ENCODE measurements around the gene NHLRC4. TPM values are rescaled to one million over a fixed set of nuclear protein-coding genes. Genes with fewer than 3 reads are reported as not detected.

Gene NHLRC4
- total RNA-seq, 1 experiment from 2014 or later, result 3.7 TPM

DNA sequence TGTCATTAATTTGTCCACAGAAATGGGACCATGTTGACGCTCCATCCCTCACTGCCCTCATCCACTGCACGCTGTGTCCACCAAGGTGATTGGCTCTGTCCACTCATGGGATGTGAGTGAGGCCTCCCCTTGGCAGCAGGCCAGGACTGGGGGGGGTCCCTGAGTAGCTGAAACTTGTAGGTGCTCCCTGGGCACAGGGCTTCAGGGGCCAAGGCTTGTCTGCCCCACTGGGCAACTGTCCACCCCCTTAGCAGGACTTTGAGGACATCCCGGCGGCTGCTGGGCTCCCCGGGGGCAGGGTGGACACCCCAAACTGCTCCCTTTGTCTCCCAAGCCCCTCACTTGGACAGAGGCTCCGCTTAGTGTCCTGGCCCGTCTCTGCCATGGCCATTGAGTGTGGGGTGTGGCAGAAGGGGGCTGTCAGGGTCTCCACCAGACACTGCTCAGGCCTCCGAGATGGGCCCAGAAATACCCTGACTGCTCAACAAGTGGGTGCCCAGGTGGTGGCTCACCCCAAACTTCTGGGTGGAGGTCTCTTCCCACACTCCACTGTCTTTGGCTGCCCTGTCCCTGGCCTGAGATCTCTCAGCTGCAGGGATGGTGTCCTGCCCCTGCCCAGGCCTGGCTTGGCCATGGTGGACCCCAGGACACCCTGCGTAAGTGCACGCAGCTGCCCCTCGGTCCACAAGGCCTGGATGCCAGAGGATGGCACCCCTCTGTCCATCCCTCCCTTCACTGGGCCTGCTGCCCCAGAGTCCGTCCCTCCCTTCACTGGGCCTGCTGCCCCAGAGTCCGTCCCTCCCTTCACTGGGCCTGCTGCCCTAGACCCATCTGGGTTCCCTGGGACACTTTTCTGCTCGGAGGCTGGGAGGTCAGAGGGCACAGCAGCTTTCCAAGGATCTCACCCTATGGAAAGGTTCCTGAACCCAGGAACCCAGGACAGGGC lies 20.1 kb downstream of the NHLRC4 start:
- Histone ChIP-seq H3K36me3 (ENCODE audit: insufficient read depth, low read length) (no peaks in the 10 kb centered on the region), H4K20me1 (ENCODE audit: insufficient read depth, low read depth, low read length) (peaks cover 20% of the 10 kb centered on the region), H3K9me2 (replicated peaks; ENCODE audit: insufficient read depth, low read length) (no peaks in the 10 kb centered on the region), H2AFZ (ENCODE audit: low read length) (no peak overlapping the region), H3K9ac (ENCODE audit: low read length) (peak overlapping the region; percentile 95), H3K27me3 (ENCODE audit: low read length) (no peaks in the 10 kb centered on the region), H3K4me1 (ENCODE audit: low read length) (peaks cover 36% of the 10 kb centered on the region), H3K27ac (ENCODE audit: low read length) (no peak overlapping the region), H3K4me3 (ENCODE audit: low read length) (peak overlapping the region; percentile 85; the same call in 1 of the 2 replicates), H3K9me3 (ENCODE audit: low read length) (no peaks in the 10 kb centered on the region), H3K4me2 (ENCODE audit: low read depth, low read length, poor library complexity, severe bottlenecking) (peak overlapping the region; percentile 72), H3K79me2 (ENCODE audit: low read length) (peaks cover 6% of the 10 kb centered on the region; the same call in 1 of the 2 replicates)
- no peak for DNase-seq

DNA sequence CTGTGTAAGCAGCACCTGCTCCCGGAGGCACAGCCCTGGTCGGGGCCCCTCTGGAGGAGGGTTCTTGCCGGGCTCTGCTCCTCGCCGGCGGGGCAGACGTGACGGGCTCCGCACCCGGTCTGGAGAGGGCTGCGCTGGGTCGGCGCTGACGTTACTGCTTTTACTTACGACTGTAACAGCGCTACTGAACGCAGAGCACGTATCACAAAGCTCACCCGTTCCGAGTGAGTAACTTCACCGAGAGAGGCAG lies 21.8 kb downstream of the NHLRC4 start:
- Histone ChIP-seq H3K27ac (ENCODE audit: low read length) (peak overlapping the region; percentile 88), H3K4me1 (ENCODE audit: low read length) (peaks cover 44% of the 10 kb centered on the region), H3K9me3 (ENCODE audit: low read length) (no peaks in the 10 kb centered on the region), H4K20me1 (ENCODE audit: insufficient read depth, low read depth, low read length) (peaks cover 37% of the 10 kb centered on the region), H3K4me2 (ENCODE audit: low read depth, low read length, poor library complexity, severe bottlenecking) (peak overlapping the region; percentile 72), H3K9ac (ENCODE audit: low read length) (peak overlapping the region; percentile 95), H3K9me2 (replicated peaks; ENCODE audit: insufficient read depth, low read length) (no peaks in the 10 kb centered on the region), H3K4me3 (ENCODE audit: low read length) (peak overlapping the region; percentile 85), H3K27me3 (ENCODE audit: low read length) (no peaks in the 10 kb centered on the region), H3K36me3 (ENCODE audit: insufficient read depth, low read length) (no peaks in the 10 kb centered on the region), H2AFZ (ENCODE audit: low read length) (peak overlapping the region; percentile 23; the same call in 1 of the 2 replicates), H3K79me2 (ENCODE audit: low read length) (peaks cover 6% of the 10 kb centered on the region; the same call in 1 of the 2 replicates)
- DNase-seq, result peak; percentile 88

GRCh38 chr16:588889-589657 lies 22.3 kb downstream of the NHLRC4 start:
- H3K27me3 ChIP-seq (ENCODE audit: low read length), result no peaks in the 10 kb centered on the region
- H2AFZ ChIP-seq (ENCODE audit: low read length), result peak overlapping the region; percentile 97
- no peaks in the 10 kb centered on the region for H3K9me3 ChIP-seq (ENCODE audit: low read length)
- H3K36me3 ChIP-seq (ENCODE audit: insufficient read depth, low read length), result no peaks in the 10 kb centered on the region
- peaks cover 42% of the 10 kb centered on the region for H4K20me1 ChIP-seq (ENCODE audit: insufficient read depth, low read depth, low read length)
- no peaks in the 10 kb centered on the region for H3K9me2 ChIP-seq (replicated peaks; ENCODE audit: insufficient read depth, low read length)
- H3K4me1 ChIP-seq (ENCODE audit: low read length), result peaks cover 45% of the 10 kb centered on the region
- peak overlapping the region; percentile 72 for H3K4me2 ChIP-seq (ENCODE audit: low read depth, low read length, poor library complexity, severe bottlenecking)
- H3K79me2 ChIP-seq (ENCODE audit: low read length), result peaks cover 11% of the 10 kb centered on the region; the same call in 1 of the 2 replicates
- DNase-seq, result peak; percentile 98
- peak overlapping the region; percentile 95 for H3K9ac ChIP-seq (ENCODE audit: low read length)
- H3K4me3 ChIP-seq (ENCODE audit: low read length), result peak overlapping the region; percentile 85
- H3K27ac ChIP-seq (ENCODE audit: low read length), result peak overlapping the region; percentile 88

- Histone ChIP-seq H3K79me2 (ENCODE audit: low read length) (peaks cover 15% of the 10 kb centered on the region; the same call in 1 of the 2 replicates), H3K9ac (ENCODE audit: low read length) (peak within 1 kb of the TSS; percentile 95), H3K9me2 (replicated peaks; ENCODE audit: insufficient read depth, low read length) (no peaks in the 10 kb centered on the region), H3K27ac (ENCODE audit: low read length) (peak within 1 kb of the TSS; percentile 88), H3K4me3 (ENCODE audit: low read length) (peak within 1 kb of the TSS; percentile 86), H4K20me1 (ENCODE audit: insufficient read depth, low read depth, low read length) (peaks cover 46% of the 10 kb centered on the region), H3K27me3 (ENCODE audit: low read length) (no peaks in the 10 kb centered on the region), H2AFZ (ENCODE audit: low read length) (peak within 1 kb of the TSS; percentile 97), H3K9me3 (ENCODE audit: low read length) (no peaks in the 10 kb centered on the region), H3K4me1 (ENCODE audit: low read length) (peaks cover 45% of the 10 kb centered on the region), H3K36me3 (ENCODE audit: insufficient read depth, low read length) (no peaks in the 10 kb centered on the region), H3K4me2 (ENCODE audit: low read depth, low read length, poor library complexity, severe bottlenecking) (peak within 1 kb of the TSS; percentile 88)
- peak; percentile 99 for DNase-seq
Observed at GRCh38 chr16:589658-590187, 22.9 kb downstream of the NHLRC4 start, which contains the start of gene RAB40C. Gene RAB40C (plus strand): TSS chr16:590066. CDS start chr16:590292, 226 bp downstream.

DNA sequence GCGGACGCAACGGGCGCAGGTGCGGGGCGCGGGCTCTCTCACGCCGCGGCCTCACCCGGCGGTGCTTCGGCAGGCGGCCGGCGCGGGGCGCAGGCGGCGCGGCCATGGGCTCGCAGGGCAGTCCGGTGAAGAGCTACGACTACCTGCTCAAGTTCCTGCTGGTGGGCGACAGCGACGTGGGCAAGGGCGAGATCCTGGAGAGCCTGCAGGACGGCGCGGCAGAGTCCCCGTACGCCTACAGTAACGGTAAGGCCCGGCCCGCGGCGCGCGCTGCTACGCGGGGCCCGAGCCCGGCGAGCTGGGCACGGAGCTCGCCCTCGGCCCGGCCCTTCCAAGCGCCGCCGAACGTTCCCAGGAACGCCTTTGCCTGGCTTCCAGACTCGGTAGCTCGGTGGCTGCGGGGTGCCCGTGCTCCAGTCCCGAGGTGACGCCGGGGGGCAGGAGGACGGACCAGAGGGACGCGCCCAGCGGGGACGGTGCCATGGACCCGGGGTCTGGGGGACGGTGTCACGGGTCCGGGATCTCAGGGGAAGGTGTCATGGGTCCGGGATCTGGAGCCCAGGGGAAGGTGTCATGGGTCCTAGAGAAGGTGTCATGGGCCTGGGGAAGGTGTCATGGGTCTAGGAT lies 23.5 kb downstream of the NHLRC4 start:
- no peak overlapping the region; the same call in 1 of the 2 replicates for H2AFZ ChIP-seq (ENCODE audit: low read length)
- no peaks in the 10 kb centered on the region for H3K27me3 ChIP-seq (ENCODE audit: low read length)
- H3K4me1 ChIP-seq (ENCODE audit: low read length), result peaks cover 45% of the 10 kb centered on the region
- H4K20me1 ChIP-seq (ENCODE audit: insufficient read depth, low read depth, low read length), result peaks cover 46% of the 10 kb centered on the region
- H3K27ac ChIP-seq (ENCODE audit: low read length), result no peak overlapping the region
- H3K4me2 ChIP-seq (ENCODE audit: low read depth, low read length, poor library complexity, severe bottlenecking), result peak overlapping the region; percentile 88
- H3K9me2 ChIP-seq (replicated peaks; ENCODE audit: insufficient read depth, low read length), result no peaks in the 10 kb centered on the region
- no peaks in the 10 kb centered on the region for H3K9me3 ChIP-seq (ENCODE audit: low read length)
- DNase-seq, result no peak
- peak overlapping the region; percentile 88 for H3K9ac ChIP-seq (ENCODE audit: low read length)
- H3K4me3 ChIP-seq (ENCODE audit: low read length), result peak overlapping the region; percentile 86
- H3K79me2 ChIP-seq (ENCODE audit: low read length), result peaks cover 15% of the 10 kb centered on the region; the same call in 1 of the 2 replicates
- no peaks in the 10 kb centered on the region for H3K36me3 ChIP-seq (ENCODE audit: insufficient read depth, low read length)

DNA sequence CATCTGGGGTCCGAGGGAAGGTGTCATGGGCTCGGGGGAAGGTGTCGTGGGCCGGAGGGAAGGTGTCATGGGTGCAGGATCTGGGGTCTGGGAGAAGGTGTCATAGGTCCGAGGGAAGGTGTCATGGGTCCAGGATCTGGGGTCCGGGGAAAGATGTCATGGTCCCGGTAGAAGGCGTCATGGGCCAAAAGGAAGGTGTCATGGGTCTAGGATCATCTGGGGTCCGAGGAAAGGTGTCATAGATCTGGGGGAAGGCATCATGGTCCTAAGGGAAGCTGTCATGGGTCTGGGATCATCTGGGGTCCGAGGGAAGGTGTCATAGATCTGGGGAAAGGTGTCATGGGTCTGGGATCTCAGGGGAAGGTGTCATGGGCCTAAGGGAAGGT lies 24.0 kb downstream of the NHLRC4 start:
- Histone ChIP-seq H3K4me3 (ENCODE audit: low read length) (peak overlapping the region; percentile 86), H3K4me1 (ENCODE audit: low read length) (peaks cover 45% of the 10 kb centered on the region), H3K36me3 (ENCODE audit: insufficient read depth, low read length) (no peaks in the 10 kb centered on the region), H3K9ac (ENCODE audit: low read length) (peak overlapping the region; percentile 88), H3K4me2 (ENCODE audit: low read depth, low read length, poor library complexity, severe bottlenecking) (peak overlapping the region; percentile 88), H3K79me2 (ENCODE audit: low read length) (peaks cover 16% of the 10 kb centered on the region), H4K20me1 (ENCODE audit: insufficient read depth, low read depth, low read length) (peaks cover 46% of the 10 kb centered on the region), H3K9me3 (ENCODE audit: low read length) (no peaks in the 10 kb centered on the region), H3K27ac (ENCODE audit: low read length) (no peak overlapping the region), H3K27me3 (ENCODE audit: low read length) (no peaks in the 10 kb centered on the region), H3K9me2 (replicated peaks; ENCODE audit: insufficient read depth, low read length) (no peaks in the 10 kb centered on the region), H2AFZ (ENCODE audit: low read length) (no peak overlapping the region)
- no peak for DNase-seq

- peaks cover 45% of the 10 kb centered on the region for H3K4me1 ChIP-seq (ENCODE audit: low read length)
- H3K9me3 ChIP-seq (ENCODE audit: low read length), result no peaks in the 10 kb centered on the region
- no peak for DNase-seq
- H3K79me2 ChIP-seq (ENCODE audit: low read length), result peaks cover 20% of the 10 kb centered on the region
- H3K4me2 ChIP-seq (ENCODE audit: low read depth, low read length, poor library complexity, severe bottlenecking), result peak overlapping the region; percentile 88
- H3K9me2 ChIP-seq (replicated peaks; ENCODE audit: insufficient read depth, low read length), result no peaks in the 10 kb centered on the region
- no peaks in the 10 kb centered on the region for H3K27me3 ChIP-seq (ENCODE audit: low read length)
- H3K9ac ChIP-seq (ENCODE audit: low read length), result no peak overlapping the region
- peaks cover 46% of the 10 kb centered on the region for H4K20me1 ChIP-seq (ENCODE audit: insufficient read depth, low read depth, low read length)
- no peak overlapping the region for H3K27ac ChIP-seq (ENCODE audit: low read length)
- no peaks in the 10 kb centered on the region for H3K36me3 ChIP-seq (ENCODE audit: insufficient read depth, low read length)
- H2AFZ ChIP-seq (ENCODE audit: low read length), result no peak overlapping the region
- H3K4me3 ChIP-seq (ENCODE audit: low read length), result no peak overlapping the region; the same call in 1 of the 2 replicates
Observed at GRCh38 chr16:591231-591630, 24.4 kb downstream of the NHLRC4 start.

Data from Karpas-422 (cell line).